ENCODE data around the gene CCDC54. TPM values are rescaled to one million over a fixed set of nuclear protein-coding genes. Genes with fewer than 3 reads are reported as not detected.

CCDC54 gene
- total and polyA plus RNA-seq, 12 donors, result not detected

DNA sequence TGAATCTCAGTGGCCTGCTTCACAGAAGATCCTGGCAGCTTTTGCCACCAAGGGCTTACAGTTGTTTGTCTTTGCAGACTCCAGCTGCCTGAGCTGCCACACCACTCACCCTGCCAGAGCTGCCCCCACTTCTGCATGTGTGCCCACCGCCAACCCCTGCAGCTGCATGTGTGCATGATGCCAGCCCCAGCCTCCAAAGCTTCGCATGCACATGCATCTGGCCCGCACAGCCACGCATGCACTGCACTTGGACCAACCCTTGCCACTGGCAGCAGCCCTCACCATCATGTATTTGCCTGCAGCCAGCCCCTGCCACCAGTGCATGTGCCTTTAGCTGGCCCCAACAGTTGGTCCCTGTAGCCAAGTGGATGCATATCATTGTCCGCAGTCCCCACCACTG, 31.3 kb downstream of the CCDC54 start:
- WGBS, 2 donors, result 98 to 99% methylated on average over 5 of the region's 5 CpGs
- no peak for ATAC-seq
- no peak for DNase-seq

GRCh38 chr3:107409365-107409764, 32.1 kb downstream of the CCDC54 start:
- DNase-seq (no peak), ATAC-seq (no peak)
- H3K9me3 ChIP-seq, result peaks cover 0 to 35% (median 17%) of the 10 kb centered on the region in 11 donors
- no peak for TF ChIP-seq CTCF (IDR thresholded peaks at IDR 0.05)
- H3K36me3 ChIP-seq, result no peaks in the 10 kb centered on the region
- intact Hi-C loops (cut with DNase I), result no loop called here
- peaks cover 0 to 9% (median 0%) of the 10 kb centered on the region in 9 donors for H3K4me1 ChIP-seq
- WGBS, 2 donors, result 88 to 94% methylated on average over 2 of the region's 2 CpGs
- H3K27me3 ChIP-seq, result no peaks in the 10 kb centered on the region
- H3K4me3 ChIP-seq, result no peak overlapping the region
- no peak overlapping the region for H3K27ac ChIP-seq

More for the DNA sequence above, 31.3 kb downstream of the CCDC54 start:
- Histone ChIP-seq H3K9me3 (peaks cover 0 to 35% (median 17%) of the 10 kb centered on the region in 11 donors), H3K4me1 (peaks cover 0 to 9% (median 0%) of the 10 kb centered on the region in 9 donors), H3K27me3 (no peaks in the 10 kb centered on the region), H3K36me3 (no peaks in the 10 kb centered on the region), H3K27ac (no peak overlapping the region), H3K4me3 (no peak overlapping the region)
- intact Hi-C loops (cut with DNase I), result no loop called here
- no peak for TF ChIP-seq CTCF (IDR thresholded peaks at IDR 0.05)

GRCh38 chr3:107410606-107411005, 33.4 kb downstream of the CCDC54 start:
- no peak for ATAC-seq
- intact Hi-C loops (cut with DNase I), result no loop called here
- Histone ChIP-seq H3K36me3 (no peaks in the 10 kb centered on the region), H3K27ac (no peak overlapping the region), H3K27me3 (no peaks in the 10 kb centered on the region), H3K9me3 (peaks cover 0 to 35% (median 17%) of the 10 kb centered on the region in 11 donors), H3K4me1 (peaks cover 0 to 9% (median 0%) of the 10 kb centered on the region in 9 donors), H3K4me3 (no peak overlapping the region)
- TF ChIP-seq CTCF (IDR thresholded peaks at IDR 0.05), result no peak
- WGBS, 2 donors, result 90 to 94% methylated on average over 1 of the region's 1 CpG
- DNase-seq, result no peak

- Histone ChIP-seq H3K27me3 (no peaks in the 10 kb centered on the region), H3K4me3 (no peak overlapping the region), H3K4me1 (peaks cover 0 to 9% (median 0%) of the 10 kb centered on the region in 9 donors), H3K36me3 (no peaks in the 10 kb centered on the region), H3K27ac (no peak overlapping the region), H3K9me3 (peaks cover 0 to 35% (median 17%) of the 10 kb centered on the region in 11 donors)
- no peak for TF ChIP-seq CTCF (IDR thresholded peaks at IDR 0.05)
- ATAC-seq, result no peak
- no peak for DNase-seq
- intact Hi-C loops (cut with DNase I), result no loop called here
Measured at GRCh38 chr3:107411056-107411455, 33.8 kb downstream of the CCDC54 start.

All from heart right ventricle (tissue), 16 donors.